SHP77 treated with DMSO at 0.1 percent for 48 hours (cell line): ENCODE results near the gene LCA5.
A peak's percentile ranks its signal among the peaks of the same experiment; 100 is the strongest.
"Not testable (repeated sequence)": the region's sequence is repeated elsewhere in the genome, so short reads cannot be mapped to it uniquely, and the experiment has no call there.

ENCODE experiments used
- DNase-seq: peaks from one replicate; lab custom pipeline; 2025; lab: John Stamatoyannopoulos, UW

Gene LCA5

GRCh38 chr6:79466207-79466834, 70.9 kb downstream of the LCA5 start:
- peak; percentile 21 for DNase-seq

- no peak for DNase-seq
Measured at GRCh38 chr6:79465381-79465780, 71.8 kb downstream of the LCA5 start.

GRCh38 chr6:79463621-79464050, 73.6 kb downstream of the LCA5 start:
- DNase-seq = no peak

- no peak for DNase-seq
Measured at GRCh38 chr6:79461205-79461604, 76.0 kb downstream of the LCA5 start.

GRCh38 chr6:79455446-79455845, 81.8 kb downstream of the LCA5 start:
- no peak for DNase-seq

GRCh38 chr6:79453558-79454042, 83.6 kb downstream of the LCA5 start:
- DNase-seq = no peak

- no peak for DNase-seq
Measured at GRCh38 chr6:79450984-79451383, 86.2 kb downstream of the LCA5 start.

- DNase-seq = no peak
Measured at GRCh38 chr6:79446006-79446405, 91.2 kb downstream of the LCA5 start.

GRCh38 chr6:79443876-79444275, 93.4 kb downstream of the LCA5 start:
- not testable (repeated sequence) for DNase-seq

GRCh38 chr6:79441192-79441591, 96.0 kb downstream of the LCA5 start:
- DNase-seq = no peak

GRCh38 chr6:79440598-79440997, 96.6 kb downstream of the LCA5 start:
- DNase-seq = no peak

GRCh38 chr6:79438030-79438429, 99.2 kb downstream of the LCA5 start:
- DNase-seq = no peak

GRCh38 chr6:79436241-79436640, 101.0 kb downstream of the LCA5 start:
- no peak for DNase-seq

- DNase-seq = no peak
Measured at GRCh38 chr6:79435746-79436145, 101.5 kb downstream of the LCA5 start.
